HG03460 (cell line): ENCODE data around the gene SLC44A1.
A peak's percentile ranks its signal among the peaks of the same experiment; 100 is the strongest.

ENCODE experiments used
- ATAC-seq: cut with Tn5 transposase; IDR thresholded peaks from one replicate; pipeline ENCODE4 v1.9.1; 2021; ENCODE audit not compliant: unreplicated experiment

Gene SLC44A1

GRCh38 chr9:105376893-105377292, 132.4 kb downstream of the SLC44A1 start:
- no peak for ATAC-seq

GRCh38 chr9:105385381-105385985, 141.0 kb downstream of the SLC44A1 start:
- peak; percentile 100 for ATAC-seq

- ATAC-seq, result no peak
Measured at GRCh38 chr9:105389796-105390195, 145.3 kb downstream of the SLC44A1 start.

DNA sequence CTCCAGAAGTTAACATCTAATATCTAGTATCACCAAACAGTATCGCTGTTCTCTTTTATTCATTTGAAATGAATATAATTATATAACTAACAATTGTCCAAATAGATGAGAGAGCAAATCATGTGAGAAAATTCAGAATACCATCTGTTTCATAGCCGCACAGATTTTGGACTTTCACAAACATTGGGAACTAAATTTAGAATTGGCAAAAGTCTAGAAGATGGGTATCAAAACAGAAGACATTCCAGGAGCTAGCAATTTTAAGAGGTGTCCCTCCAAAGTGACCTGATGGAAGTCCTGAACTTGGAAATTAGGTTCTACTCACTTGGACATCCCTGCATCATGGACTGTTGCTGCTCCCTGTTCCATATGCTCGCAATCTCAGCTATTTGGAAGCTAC, 146.4 kb downstream of the SLC44A1 start:
- no peak for ATAC-seq

- ATAC-seq, result no peak
Measured at GRCh38 chr9:105391288-105391687, 146.8 kb downstream of the SLC44A1 start.

GRCh38 chr9:105392531-105392930, 148.1 kb downstream of the SLC44A1 start:
- no peak for ATAC-seq

DNA sequence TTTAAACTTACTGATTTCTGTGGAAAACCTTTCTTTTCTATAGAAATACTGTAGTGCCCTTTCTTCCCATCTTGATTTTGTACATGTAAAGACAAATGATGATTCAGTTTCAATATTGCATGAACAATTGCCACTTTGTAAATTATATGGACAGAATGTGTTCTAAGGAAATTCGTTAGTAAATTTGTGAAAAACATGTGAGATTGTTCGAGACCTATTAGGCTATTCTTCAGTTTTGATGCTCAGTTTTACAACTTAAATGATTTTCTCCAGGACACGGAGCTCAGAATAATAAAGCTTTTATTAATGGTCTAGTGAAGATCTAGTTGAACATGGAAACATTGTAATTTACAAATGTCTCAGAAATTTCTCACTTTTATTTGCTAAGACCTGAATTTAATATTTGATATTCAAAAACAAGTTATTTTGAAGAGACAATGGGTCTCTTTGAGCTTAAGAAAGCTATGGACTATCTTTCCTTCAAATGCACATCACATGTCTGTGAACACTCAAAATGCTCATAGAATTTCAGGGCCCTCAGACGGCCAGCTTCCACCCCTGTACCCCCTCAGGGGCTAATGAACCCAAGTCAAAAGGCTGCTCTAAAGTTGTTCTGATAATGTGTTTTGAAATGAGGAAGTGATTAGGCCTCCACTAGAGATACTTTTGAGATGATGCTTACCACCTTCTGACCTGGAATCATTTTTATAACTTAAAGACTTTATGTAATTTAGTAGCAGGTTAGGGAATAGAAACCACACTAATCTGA, 149.3 kb downstream of the SLC44A1 start:
- no peak for ATAC-seq

GRCh38 chr9:105396441-105396840, 152.0 kb downstream of the SLC44A1 start:
- ATAC-seq, result no peak

DNA sequence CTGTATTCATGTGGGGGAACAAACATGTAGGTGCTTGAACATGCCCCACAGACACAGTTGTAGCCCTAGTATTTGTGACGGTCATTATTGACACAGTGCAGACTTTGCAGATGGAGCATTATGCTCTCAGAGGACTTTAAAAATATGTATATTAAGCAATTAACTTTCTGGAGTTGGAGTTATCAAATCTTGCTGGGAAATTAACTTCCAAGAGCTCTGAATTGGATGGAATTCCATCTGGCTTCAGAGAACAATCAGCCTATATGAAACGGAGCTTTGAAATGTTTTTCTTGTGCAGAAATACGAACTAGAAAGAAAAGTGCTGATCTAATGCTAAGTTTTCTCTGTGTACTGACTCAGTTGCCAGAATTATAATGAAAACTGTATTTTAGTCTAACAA, 152.4 kb downstream of the SLC44A1 start:
- no peak for ATAC-seq

DNA sequence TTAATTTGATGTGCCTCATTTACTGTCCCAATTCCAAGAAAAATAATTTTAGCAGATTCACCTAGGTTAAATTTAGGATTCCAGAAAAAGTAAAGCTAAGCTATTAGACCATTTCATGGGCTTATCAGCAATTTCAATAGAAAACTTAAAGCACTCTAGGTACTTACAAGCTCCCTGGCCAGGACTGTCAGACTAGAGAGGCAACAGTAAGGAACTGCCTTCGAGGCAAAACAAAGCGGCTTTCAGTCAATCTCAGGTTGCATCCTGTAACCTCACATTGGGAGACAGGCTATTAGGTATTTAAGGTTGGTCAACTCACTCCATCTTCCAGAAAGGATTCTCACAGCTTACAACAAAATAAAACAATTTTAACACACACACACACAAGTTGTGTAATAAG, 154.7 kb downstream of the SLC44A1 start:
- no peak for ATAC-seq

GRCh38 chr9:105401651-105402050, 157.2 kb downstream of the SLC44A1 start:
- no peak for ATAC-seq

DNA sequence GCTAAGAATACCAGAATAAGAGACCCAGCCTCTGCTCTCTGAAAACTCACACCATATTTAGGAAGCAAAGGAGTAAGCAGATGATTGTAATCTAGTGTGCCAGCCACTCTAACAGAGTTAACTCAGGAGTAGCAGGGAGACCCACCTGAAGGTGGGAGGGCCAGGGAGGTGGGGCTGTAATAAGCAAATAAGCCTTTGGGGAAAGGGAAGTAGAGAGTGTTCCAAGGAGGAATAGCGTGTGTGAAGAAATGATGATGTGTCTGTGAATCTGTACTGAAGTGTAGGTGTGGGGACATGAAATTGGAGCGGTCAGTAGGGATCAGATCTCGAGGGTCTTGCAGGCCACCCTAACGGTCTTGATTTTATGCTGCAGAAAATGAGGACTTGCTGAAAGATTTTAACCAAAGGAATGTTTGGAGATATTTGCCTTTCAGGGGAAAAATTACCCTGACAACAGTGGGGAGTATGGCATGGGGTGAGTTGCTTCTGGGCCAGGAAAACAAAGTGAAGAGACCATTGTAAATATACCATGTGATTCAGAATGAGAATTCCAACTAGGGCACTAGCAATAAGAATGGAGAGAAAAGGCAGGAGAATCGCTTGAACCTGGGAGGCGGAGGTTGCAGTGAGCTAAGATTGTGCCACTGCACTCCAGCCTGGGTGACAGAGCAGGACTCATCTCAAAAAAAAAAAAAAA, 159.2 kb downstream of the SLC44A1 start:
- no peak for ATAC-seq

DNA sequence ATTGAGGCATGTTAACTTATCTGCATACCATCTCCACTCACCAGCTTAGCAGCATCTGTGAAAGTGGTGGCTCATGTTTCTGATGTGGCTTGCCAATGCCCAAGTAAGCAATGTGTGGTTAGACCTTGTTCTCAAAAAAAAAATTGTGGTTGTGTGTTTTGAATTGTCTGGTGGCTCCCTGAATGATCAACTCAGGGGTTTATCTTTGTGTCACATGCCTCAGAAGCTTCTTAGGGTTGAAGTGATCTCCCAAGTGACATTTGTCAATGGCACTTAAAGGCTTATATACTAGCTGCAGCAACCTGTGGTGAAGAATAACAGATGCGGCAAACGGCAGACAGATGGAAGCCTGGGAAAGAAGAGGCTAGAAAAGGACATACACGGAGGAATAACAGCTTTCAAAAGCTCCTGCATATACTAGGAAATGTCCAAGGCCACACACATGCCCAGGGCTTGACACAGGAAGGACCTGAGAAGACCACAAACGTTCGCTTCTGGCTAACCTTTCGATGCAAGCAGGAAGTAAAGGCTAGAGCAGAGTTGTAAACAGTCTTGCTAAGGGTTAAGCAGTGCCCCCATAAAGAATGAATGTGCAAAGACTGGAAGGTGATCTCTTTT, 161.2 kb downstream of the SLC44A1 start:
- peak; percentile 95 for ATAC-seq

DNA sequence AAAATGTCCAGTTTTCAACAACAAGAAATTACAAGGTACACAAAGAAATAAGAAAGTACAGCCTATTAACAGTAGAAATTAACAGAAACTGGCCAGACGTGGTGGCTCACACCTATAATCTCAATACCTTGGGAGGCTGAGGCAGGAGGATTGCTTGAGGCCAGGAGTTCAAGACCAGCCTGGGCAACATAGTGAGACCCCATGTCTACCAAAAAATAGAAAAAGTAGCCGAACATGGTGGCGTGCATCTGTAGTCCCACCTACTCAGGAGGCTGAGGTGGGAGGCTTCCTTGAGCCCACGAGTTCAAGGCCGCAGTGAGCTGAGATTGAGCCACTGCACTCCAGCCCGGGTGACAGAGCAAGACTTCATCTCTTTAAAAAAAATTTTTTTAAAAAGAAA, 161.9 kb downstream of the SLC44A1 start:
- ATAC-seq, result no peak

DNA sequence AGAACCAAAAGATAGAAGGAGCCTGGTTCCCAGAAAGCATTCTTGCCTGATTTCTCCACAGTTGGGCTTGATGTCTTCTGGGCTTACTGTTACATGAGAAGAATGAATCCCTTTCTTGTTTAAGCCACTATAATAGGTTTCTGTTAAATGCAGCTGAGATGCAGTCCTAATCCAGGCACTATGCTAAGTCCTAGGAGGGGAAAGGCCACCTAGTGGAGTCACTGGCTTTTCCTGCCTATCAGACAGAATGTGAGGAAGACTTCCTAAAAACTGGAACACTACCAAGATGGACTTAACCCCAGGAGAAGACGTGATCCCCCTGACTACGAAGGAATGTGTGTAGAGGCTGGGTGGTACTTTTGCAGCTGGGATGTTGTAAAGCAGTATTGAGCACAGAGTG, 169.1 kb downstream of the SLC44A1 start:
- no peak for ATAC-seq

GRCh38 chr9:105414947-105415661, 170.7 kb downstream of the SLC44A1 start:
- peak; percentile 70 for ATAC-seq

- no peak for ATAC-seq
Measured at GRCh38 chr9:105415662-105415980, 171.2 kb downstream of the SLC44A1 start.

GRCh38 chr9:105416840-105417239, 172.4 kb downstream of the SLC44A1 start:
- peak; percentile 67 for ATAC-seq

GRCh38 chr9:105418588-105419500, 174.4 kb downstream of the SLC44A1 start:
- no peak for ATAC-seq
